ENCODE results near the gene CRABP2. TPM values are rescaled to one million over a fixed set of nuclear protein-coding genes. Genes with fewer than 3 reads are reported as not detected.
A peak's percentile ranks its signal among the peaks of the same experiment; 100 is the strongest.

CRABP2 gene
- 10 to 100 TPM in 1 of 9 donors, 1 to 10 TPM in 8; 3.1 to 11.6 (median 7.0) TPM for total RNA-seq
- 10 to 100 TPM in 2 of 3 donors, 1 to 10 TPM in 1; 5.0 to 17.8 (median 11.2) TPM for polyA plus RNA-seq
- long read RNA-seq, donor 1, partial matches to known transcripts: 0 of 1 reads
- long read RNA-seq, donor 1, other reads (novel, unspliced or antisense): 0 of 1 reads
- long read RNA-seq, donor 2, partial matches to known transcripts: 0 of 4 reads
- long read RNA-seq, donor 2, other reads (novel, unspliced or antisense): 0 of 4 reads
- long read RNA-seq, donor 3, partial matches to known transcripts: 0 of 3 reads
- long read RNA-seq, donor 3, other reads (novel, unspliced or antisense): 0 of 3 reads
- long read RNA-seq, donor 4, partial matches to known transcripts: 0 of 2 reads
- long read RNA-seq, donor 4, other reads (novel, unspliced or antisense): 0 of 2 reads
- long read RNA-seq, donor 5, transcript CRABP2-203 (4 exons, 992 nt): major isoform, 6 of 7 reads
- long read RNA-seq, donor 5, partial matches to known transcripts: 0 of 7 reads
- long read RNA-seq, donor 5, other reads (novel, unspliced or antisense): 0 of 7 reads
- long read RNA-seq, donor 6, partial matches to known transcripts: 0 of 4 reads
- long read RNA-seq, donor 6, other reads (novel, unspliced or antisense): 0 of 4 reads
- long read RNA-seq, donor 7, transcript CRABP2-203 (4 exons, 992 nt): major isoform, 5 of 5 reads
- long read RNA-seq, donor 7, partial matches to known transcripts: 0 of 5 reads
- long read RNA-seq, donor 7, other reads (novel, unspliced or antisense): 0 of 5 reads
- long read RNA-seq, donor 8, partial matches to known transcripts: 0 of 3 reads
- long read RNA-seq, donor 8, other reads (novel, unspliced or antisense): 0 of 3 reads
- long read RNA-seq, donor 9, partial matches to known transcripts: 0 of 4 reads
- long read RNA-seq, donor 9, other reads (novel, unspliced or antisense): 0 of 4 reads
- long read RNA-seq, donor 10, partial matches to known transcripts: 7 of 8 reads
- long read RNA-seq, donor 10, other reads (novel, unspliced or antisense): 0 of 8 reads

DNA sequence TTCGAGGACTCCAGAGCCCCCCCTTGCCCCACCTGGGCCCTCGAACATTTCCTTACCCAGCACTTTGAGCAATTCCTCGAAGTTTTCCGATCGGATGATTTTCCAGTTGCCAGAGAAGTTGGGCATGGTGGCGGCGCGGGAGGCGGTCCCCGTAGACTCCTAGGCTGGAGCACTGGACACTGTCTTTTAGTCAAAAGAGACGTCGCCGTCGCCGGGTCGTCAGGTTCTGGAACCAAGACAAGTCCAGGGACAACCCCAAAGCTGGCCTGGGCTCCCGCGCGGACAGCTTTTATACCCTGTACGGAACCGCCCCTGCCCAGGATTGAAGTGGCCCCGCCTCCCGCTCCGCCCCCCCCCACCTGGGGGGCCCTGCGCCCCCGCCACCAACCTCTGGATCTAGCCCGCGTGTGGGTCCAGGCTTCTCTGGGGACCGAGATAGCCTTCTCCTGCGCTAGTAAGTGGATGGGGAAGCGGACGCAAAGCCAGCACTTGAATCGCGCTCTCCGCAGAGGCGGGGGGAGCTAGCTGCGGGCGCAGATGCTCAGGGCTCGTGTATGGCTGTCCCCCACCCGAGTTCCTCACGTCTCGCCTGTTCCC lies at the start of gene CRABP2:
TSS of gene CRABP2 (minus strand) at position 263 of the 597 bp plus-strand sequence. CDS start at position 126, 137 bp downstream.
- no peaks in the 10 kb centered on the region for H3K27me3 ChIP-seq
- H3K27ac ChIP-seq: peak within 1 kb of the TSS; percentile 30 to 66 (median 52)
- H3K4me1 ChIP-seq (replicated peaks in 1 of 2): peaks cover 23 to 31% of the 10 kb centered on the region in 2 donors
- TF ChIP-seq POLR2A (IDR thresholded peaks at IDR 0.05): no peak
- TF ChIP-seq, protein P1, sequence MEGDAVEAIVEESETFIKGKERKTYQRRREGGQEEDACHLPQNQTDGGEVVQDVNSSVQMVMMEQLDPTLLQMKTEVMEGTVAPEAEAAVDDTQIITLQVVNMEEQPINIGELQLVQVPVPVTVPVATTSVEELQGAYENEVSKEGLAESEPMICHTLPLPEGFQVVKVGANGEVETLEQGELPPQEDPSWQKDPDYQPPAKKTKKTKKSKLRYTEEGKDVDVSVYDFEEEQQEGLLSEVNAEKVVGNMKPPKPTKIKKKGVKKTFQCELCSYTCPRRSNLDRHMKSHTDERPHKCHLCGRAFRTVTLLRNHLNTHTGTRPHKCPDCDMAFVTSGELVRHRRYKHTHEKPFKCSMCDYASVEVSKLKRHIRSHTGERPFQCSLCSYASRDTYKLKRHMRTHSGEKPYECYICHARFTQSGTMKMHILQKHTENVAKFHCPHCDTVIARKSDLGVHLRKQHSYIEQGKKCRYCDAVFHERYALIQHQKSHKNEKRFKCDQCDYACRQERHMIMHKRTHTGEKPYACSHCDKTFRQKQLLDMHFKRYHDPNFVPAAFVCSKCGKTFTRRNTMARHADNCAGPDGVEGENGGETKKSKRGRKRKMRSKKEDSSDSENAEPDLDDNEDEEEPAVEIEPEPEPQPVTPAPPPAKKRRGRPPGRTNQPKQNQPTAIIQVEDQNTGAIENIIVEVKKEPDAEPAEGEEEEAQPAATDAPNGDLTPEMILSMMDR (IDR thresholded peaks at IDR 0.05): no peak
- peak in 6 of 7 donors; percentile 45 to 65 (median 55) for DNase-seq
- intact Hi-C loops (cut with DNase I): no loop called here
- peak within 1 kb of the TSS in 3 of 4 donors; percentile 7 to 59 (median 31) for H3K4me3 ChIP-seq
- H3K36me3 ChIP-seq (replicated peaks in 1 of 2): no peaks in the 10 kb centered on the region
- H3K9me3 ChIP-seq (replicated peaks in 1 of 3): no peaks in the 10 kb centered on the region
- 1 to 9% (median 2%) methylated on average over 7 to 42 of the region's 42 CpGs for WGBS, 4 donors

DNA sequence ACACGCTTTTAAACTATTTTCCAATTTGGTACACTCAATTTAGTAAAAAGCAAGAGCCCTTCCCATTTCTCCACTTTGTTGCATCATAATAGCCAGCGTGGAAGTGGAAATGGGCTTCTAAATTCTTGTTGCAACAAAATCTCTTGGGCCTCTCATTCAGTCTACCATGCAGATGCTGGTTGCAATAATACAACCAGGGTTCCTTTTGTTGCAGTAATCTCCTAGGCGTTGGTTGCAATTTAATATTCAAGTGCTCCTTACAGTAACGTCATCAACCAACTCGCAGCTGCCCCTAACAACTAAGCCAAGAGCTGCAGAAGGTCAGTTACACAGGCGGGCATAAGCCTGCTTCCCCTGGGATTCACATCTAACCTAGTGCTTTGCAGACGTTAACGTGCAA lies 48.8 kb upstream of the CRABP2 start:
- Histone ChIP-seq H3K9me3 (replicated peaks in 1 of 3) (no peaks in the 10 kb centered on the region), H3K27me3 (no peaks in the 10 kb centered on the region), H3K4me3 (no peak overlapping the region), H3K36me3 (replicated peaks in 1 of 2) (no peaks in the 10 kb centered on the region), H3K27ac (no peak overlapping the region), H3K4me1 (replicated peaks in 1 of 2) (peaks cover 23 to 25% of the 10 kb centered on the region in 2 donors)
- intact Hi-C loops (cut with DNase I): no loop called here
- DNase-seq: no peak
- no peak for TF ChIP-seq POLR2A (IDR thresholded peaks at IDR 0.05)
- TF ChIP-seq, protein P1 (IDR thresholded peaks at IDR 0.05): no peak
- 79 to 84% (median 82%) methylated on average over 7 to 8 of the region's 8 CpGs for WGBS, 4 donors

DNA sequence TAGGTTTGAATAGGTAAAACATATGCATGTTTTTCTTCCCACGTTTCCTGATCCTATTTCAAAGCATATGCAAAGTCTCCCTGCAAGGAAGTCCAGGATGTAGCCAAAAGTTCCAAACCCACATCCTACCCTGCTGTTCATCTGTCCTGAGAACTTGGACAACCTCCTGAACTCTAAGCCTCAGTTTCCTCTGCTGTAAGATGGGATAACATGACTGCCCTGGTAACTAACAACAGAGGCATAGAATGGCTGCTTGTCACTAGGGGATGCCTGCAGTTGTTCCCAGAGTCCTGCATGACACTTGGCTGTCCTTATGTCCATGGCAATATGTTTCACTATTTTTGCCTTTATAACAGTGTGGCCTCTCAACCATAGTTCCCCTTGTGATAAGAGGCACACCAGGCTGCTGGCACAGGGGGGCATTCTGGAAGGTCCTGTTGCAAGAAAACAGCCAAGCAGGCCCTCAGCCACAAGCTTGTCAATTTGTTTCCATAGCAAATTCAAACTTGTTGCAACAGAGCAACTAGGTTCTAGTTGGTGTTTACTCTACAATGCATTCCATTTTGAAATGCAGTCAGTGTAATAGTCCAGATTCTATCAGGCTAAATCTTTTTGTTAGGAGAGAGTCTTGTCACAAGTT lies 47.6 kb upstream of the CRABP2 start:
- 27 to 61% (median 48%) methylated on average over 1 of the region's 1 CpG for WGBS, 4 donors
- no peak for TF ChIP-seq POLR2A (IDR thresholded peaks at IDR 0.05)
- TF ChIP-seq, protein P1 (IDR thresholded peaks at IDR 0.05): no peak
- peak overlapping the region in 1 of 5 donors; percentile 20 for H3K27ac ChIP-seq
- H3K27me3 ChIP-seq: no peaks in the 10 kb centered on the region
- no peaks in the 10 kb centered on the region for H3K36me3 ChIP-seq (replicated peaks in 1 of 2)
- intact Hi-C loops (cut with DNase I): no loop called here
- no peaks in the 10 kb centered on the region for H3K9me3 ChIP-seq (replicated peaks in 1 of 3)
- H3K4me1 ChIP-seq (replicated peaks in 1 of 2): peaks cover 36 to 37% of the 10 kb centered on the region in 2 donors
- no peak for DNase-seq
- H3K4me3 ChIP-seq: peak overlapping the region in 1 of 4 donors; percentile 93

Measured in adrenal gland (tissue), 19 donors.